Thyroid gland (tissue), 4 donors: ENCODE data around the gene SETBP1. TPM values are rescaled to one million over a fixed set of nuclear protein-coding genes. Genes with fewer than 3 reads are reported as not detected.

ENCODE experiments used
- DNase-seq, 2 donors: peaks; one replicate each; pipeline ENCODE4 v3.0.0-alpha.2; 2019
- H3K27ac ChIP-seq, 3 donors: fragments of 200-600 bp; sonication (generic); 1 replicate in 2 of 3; 2 replicates in 1 of 3; pipeline ENCODE4 v1.5.1; 2016 to 2019; ENCODE audit warnings: mild to moderate bottlenecking in 1 of 3, moderate library complexity in 1 of 3
- H3K27me3 ChIP-seq: fragments of 200-600 bp; sonication (generic); one replicate; pipeline ENCODE4 v1.5.1; 2019
- H3K36me3 ChIP-seq, 2 donors: fragments of 200-600 bp; sonication (generic); one replicate each; pipeline ENCODE4 v1.5.1; 2016 to 2019
- H3K4me1 ChIP-seq, 2 donors: fragments of 200-600 bp; sonication (generic); one replicate each; pipeline ENCODE4 v1.5.1; 2017 to 2019
- H3K4me3 ChIP-seq, 3 donors: fragments of 200-600 bp; sonication (generic); replicated peaks in 1 of 3; 1 replicate in 2 of 3; 2 replicates in 1 of 3; pipeline ENCODE4 v1.5.1; 2016; ENCODE audit warnings: mild to moderate bottlenecking in 1 of 3
- H3K9me3 ChIP-seq: fragments of 200-600 bp; sonication (generic); one replicate; pipeline ENCODE4 v1.5.1; 2017
- CTCF ChIP-seq, 6 experiments: fragments of 200-600 bp in 3 of 6; fragments of 450-650 bp in 3 of 6; sonication (generic) in 3 of 6; IDR thresholded peaks; one replicate each; pipeline ENCODE4 v1.5.1; 2016 to 2019; ENCODE audit warnings: antibody characterized with exemption in 6 of 6, mild to moderate bottlenecking in 2 of 6, inconsistent platforms in 1 of 6, moderate library complexity in 1 of 6
- POLR2A ChIP-seq, 2 donors: fragments of 450-650 bp; IDR thresholded peaks; one replicate each; pipeline ENCODE4 v1.6.1; 2017; ENCODE audit warnings: antibody characterized with exemption in 2 of 2, mild to moderate bottlenecking in 2 of 2, moderate library complexity in 1 of 2
- whole genome bisulfite sequencing, 2 donors: methylation state at CpG; one replicate each; pipeline ENCODE4 v1.1.5; 2017; 5-methylcytosine and 5-hydroxymethylcytosine counted together
- intact Hi-C: fragments of 100-400 bp; cut with DNase I; formaldehyde crosslinking; loops from one replicate; pipeline ENCODE4 v1.15.1; 2023
- total RNA-seq, 4 donors: library from RNA; depleted of rRNA; stranded (reverse); fragments of >200 nt; gene quantifications; one replicate each; pipeline ENCODE4 v1.2.3, GENCODE V29; 2016

The SETBP1 gene
- total RNA-seq, 4 donors from 2014 or later = 32.1 to 72.0 (median 42.0) TPM

GRCh38 chr18:44969214-44969795 lies 288.6 kb downstream of the SETBP1 start:
- no peak for DNase-seq
- Histone ChIP-seq H3K4me3 (no peak overlapping the region), H3K36me3 (no peaks in the 10 kb centered on the region), H3K4me1 (peaks cover 6 to 19% of the 10 kb centered on the region in 2 donors), H3K27me3 (no peaks in the 10 kb centered on the region), H3K9me3 (no peaks in the 10 kb centered on the region), H3K27ac (no peak overlapping the region)
- no peak for TF ChIP-seq POLR2A (IDR thresholded peaks at IDR 0.05)
- TF ChIP-seq CTCF (IDR thresholded peaks at IDR 0.05) = no peak
- WGBS, 2 donors = 66 to 70% methylated on average over 5 of the region's 5 CpGs
- intact Hi-C loops = no loop called here

GRCh38 chr18:44973282-44973681 lies 292.6 kb downstream of the SETBP1 start:
- Histone ChIP-seq H3K36me3 (no peaks in the 10 kb centered on the region), H3K4me3 (no peak overlapping the region), H3K4me1 (peaks cover 6 to 16% of the 10 kb centered on the region in 2 donors), H3K27ac (no peak overlapping the region), H3K27me3 (no peaks in the 10 kb centered on the region), H3K9me3 (no peaks in the 10 kb centered on the region)
- WGBS, 2 donors = 90 to 93% methylated on average over 2 of the region's 2 CpGs
- TF ChIP-seq POLR2A (IDR thresholded peaks at IDR 0.05) (no peak), CTCF (IDR thresholded peaks at IDR 0.05) (peak in 1 of 6 experiments; percentile 11)
- intact Hi-C loops = no loop called here
- no peak for DNase-seq

- no peaks in the 10 kb centered on the region for H3K36me3 ChIP-seq
- no peaks in the 10 kb centered on the region for H3K9me3 ChIP-seq
- no peaks in the 10 kb centered on the region for H3K27me3 ChIP-seq
- no peak for TF ChIP-seq CTCF (IDR thresholded peaks at IDR 0.05)
- TF ChIP-seq POLR2A (IDR thresholded peaks at IDR 0.05) = no peak
- intact Hi-C loops = no loop called here
- DNase-seq = no peak
- 94 to 98% methylated on average over 2 of the region's 2 CpGs for WGBS, 2 donors
- peaks cover 0 to 7% of the 10 kb centered on the region in 2 donors for H3K4me1 ChIP-seq
- no peak overlapping the region for H3K27ac ChIP-seq
- H3K4me3 ChIP-seq = no peak overlapping the region
Observed at GRCh38 chr18:44974174-44974573, 293.5 kb downstream of the SETBP1 start.

- intact Hi-C loops = no loop called here
Observed at GRCh38 chr18:44977856-44978255, 297.2 kb downstream of the SETBP1 start.

More at GRCh38 chr18:44977856-44978255, 297.2 kb downstream of the SETBP1 start:
- no peak for DNase-seq
- H3K4me1 ChIP-seq = no peaks in the 10 kb centered on the region
- TF ChIP-seq CTCF (IDR thresholded peaks at IDR 0.05) (no peak), POLR2A (IDR thresholded peaks at IDR 0.05) (no peak)
- H3K9me3 ChIP-seq = no peaks in the 10 kb centered on the region
- 96 to 97% methylated on average over 4 of the region's 4 CpGs for WGBS, 2 donors
- no peaks in the 10 kb centered on the region for H3K27me3 ChIP-seq
- H3K4me3 ChIP-seq = no peak overlapping the region
- no peak overlapping the region for H3K27ac ChIP-seq
- no peaks in the 10 kb centered on the region for H3K36me3 ChIP-seq
